ENCODE results near the gene SPINK7.

DNA sequence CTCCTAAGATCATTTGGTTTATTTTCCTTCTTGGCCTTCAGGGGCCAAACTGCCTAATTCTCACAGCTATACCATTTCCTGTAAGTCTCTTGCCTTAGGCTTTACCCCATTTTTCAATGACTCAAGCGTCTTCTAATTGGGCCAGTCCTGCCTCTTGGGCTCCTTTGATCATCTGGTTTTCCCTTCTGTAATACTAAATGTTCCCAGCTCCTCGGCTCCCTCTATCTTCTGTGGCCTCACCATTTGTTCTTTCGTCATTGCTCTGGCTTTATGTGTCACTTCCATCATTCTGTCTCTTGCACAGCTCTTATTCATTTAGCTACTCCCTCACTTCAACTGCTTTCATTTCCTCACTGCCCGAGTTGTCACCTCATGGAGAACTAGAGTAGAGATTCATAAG, 14.5 kb upstream of the SPINK7 start:
- TF ChIP-seq, protein P1, sequence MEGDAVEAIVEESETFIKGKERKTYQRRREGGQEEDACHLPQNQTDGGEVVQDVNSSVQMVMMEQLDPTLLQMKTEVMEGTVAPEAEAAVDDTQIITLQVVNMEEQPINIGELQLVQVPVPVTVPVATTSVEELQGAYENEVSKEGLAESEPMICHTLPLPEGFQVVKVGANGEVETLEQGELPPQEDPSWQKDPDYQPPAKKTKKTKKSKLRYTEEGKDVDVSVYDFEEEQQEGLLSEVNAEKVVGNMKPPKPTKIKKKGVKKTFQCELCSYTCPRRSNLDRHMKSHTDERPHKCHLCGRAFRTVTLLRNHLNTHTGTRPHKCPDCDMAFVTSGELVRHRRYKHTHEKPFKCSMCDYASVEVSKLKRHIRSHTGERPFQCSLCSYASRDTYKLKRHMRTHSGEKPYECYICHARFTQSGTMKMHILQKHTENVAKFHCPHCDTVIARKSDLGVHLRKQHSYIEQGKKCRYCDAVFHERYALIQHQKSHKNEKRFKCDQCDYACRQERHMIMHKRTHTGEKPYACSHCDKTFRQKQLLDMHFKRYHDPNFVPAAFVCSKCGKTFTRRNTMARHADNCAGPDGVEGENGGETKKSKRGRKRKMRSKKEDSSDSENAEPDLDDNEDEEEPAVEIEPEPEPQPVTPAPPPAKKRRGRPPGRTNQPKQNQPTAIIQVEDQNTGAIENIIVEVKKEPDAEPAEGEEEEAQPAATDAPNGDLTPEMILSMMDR (IDR thresholded peaks at IDR 0.05): no peak
- TF ChIP-seq TAF1 (IDR thresholded peaks at IDR 0.05; ENCODE audit: borderline replicate concordance, low read depth, low read length): no peak
- no peak for TF ChIP-seq SMC3 (IDR thresholded peaks at IDR 0.05; ENCODE audit: low read depth, low read length)
- TF ChIP-seq, protein P2, sequence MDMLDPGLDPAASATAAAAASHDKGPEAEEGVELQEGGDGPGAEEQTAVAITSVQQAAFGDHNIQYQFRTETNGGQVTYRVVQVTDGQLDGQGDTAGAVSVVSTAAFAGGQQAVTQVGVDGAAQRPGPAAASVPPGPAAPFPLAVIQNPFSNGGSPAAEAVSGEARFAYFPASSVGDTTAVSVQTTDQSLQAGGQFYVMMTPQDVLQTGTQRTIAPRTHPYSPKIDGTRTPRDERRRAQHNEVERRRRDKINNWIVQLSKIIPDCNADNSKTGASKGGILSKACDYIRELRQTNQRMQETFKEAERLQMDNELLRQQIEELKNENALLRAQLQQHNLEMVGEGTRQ (IDR thresholded peaks at IDR 0.05; ENCODE audit: borderline replicate concordance, low read depth, low read length): no peak
- TF ChIP-seq RAD21 (IDR thresholded peaks at IDR 0.05; ENCODE audit: low read length): no peak
- no peak for TF ChIP-seq RCOR1 (IDR thresholded peaks at IDR 0.05; ENCODE audit: low read length)
